Measurements from ENCODE around the gene NUP62.
A peak's percentile ranks its signal among the peaks of the same experiment; 100 is the strongest.
"Not testable (repeated sequence)": the region's sequence is repeated elsewhere in the genome, so short reads cannot be mapped to it uniquely, and the experiment has no call there.

NUP62 gene, protein sequence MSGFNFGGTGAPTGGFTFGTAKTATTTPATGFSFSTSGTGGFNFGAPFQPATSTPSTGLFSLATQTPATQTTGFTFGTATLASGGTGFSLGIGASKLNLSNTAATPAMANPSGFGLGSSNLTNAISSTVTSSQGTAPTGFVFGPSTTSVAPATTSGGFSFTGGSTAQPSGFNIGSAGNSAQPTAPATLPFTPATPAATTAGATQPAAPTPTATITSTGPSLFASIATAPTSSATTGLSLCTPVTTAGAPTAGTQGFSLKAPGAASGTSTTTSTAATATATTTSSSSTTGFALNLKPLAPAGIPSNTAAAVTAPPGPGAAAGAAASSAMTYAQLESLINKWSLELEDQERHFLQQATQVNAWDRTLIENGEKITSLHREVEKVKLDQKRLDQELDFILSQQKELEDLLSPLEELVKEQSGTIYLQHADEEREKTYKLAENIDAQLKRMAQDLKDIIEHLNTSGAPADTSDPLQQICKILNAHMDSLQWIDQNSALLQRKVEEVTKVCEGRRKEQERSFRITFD

DNA sequence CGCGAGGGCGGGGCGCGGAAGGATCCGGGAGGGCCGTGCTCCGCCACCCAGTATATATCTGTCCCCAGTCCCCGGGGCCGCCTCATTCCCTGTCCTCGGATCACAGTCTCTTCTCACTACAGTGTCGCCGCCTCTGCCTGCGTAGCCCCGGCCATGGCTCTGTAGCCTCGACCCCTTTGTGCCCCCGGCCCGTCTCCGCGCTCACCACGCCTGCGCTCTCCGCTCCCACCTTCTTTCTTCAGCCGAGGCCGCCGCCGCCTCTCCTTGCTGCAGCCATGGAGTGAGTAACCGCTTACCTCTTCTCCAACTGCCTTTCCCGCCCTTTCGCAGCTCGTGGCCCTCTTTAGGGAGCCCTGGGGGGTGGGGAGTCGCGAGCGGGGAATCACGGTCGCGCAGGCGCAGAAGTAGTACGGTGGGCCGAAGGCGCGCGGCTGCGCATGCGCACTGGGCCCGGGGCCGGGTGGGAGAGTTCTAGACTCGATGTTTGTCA lies at the start of gene NUP62, which contains the start of gene ATF5:
NUP62 (minus strand) TSS at position 384 of the 490 bp plus-strand sequence. CDS start 19,697 bp downstream, outside the sequence.
ATF5 (plus strand) TSS at position 85 of the 490 bp plus-strand sequence. CDS start 1,646 bp downstream, outside the sequence.
- peak; percentile 99 for DNase-seq (ENCODE audit: low spot score)

DNA sequence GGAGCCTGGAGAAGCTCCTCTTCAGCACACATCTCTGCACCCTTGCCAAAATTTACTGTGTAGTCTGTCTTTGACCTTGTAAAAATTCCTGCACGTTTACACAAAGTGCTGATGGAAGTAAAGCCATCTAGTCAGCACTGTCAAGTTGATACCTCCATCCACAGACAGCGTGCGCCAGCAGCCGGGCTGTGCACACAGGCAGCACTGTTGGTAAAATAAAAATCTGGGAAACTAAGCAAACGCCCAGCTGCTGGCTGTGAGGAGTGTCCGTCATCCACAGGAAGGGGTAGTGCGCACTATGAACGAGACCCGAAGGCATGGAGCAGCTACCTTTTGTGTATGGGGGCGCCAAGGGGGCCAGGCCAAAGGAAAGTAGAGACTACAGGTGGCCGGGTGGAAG lies 49.0 kb upstream of the NUP62 start:
- no peak for DNase-seq (ENCODE audit: low spot score)

DNA sequence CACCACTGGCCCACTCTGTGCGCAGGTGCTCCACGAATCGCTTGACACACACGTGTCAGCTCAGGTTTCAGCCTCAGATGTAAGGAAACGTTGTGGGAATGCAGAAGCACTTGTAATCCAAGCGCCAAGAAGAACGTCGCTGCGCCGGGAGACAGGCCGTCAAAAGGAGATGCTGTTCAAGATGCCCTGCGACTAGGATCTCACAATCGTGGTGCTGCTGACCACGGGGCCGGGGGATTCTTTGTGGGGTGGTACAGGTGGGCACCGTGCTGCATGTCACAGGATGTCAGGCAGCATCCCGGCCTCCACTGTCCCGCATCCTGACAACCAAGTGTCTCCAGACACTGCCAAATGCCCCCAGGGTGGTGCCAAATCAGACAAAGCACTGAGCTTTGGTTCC lies 48.6 kb upstream of the NUP62 start:
- no peak for DNase-seq (ENCODE audit: low spot score)

DNA sequence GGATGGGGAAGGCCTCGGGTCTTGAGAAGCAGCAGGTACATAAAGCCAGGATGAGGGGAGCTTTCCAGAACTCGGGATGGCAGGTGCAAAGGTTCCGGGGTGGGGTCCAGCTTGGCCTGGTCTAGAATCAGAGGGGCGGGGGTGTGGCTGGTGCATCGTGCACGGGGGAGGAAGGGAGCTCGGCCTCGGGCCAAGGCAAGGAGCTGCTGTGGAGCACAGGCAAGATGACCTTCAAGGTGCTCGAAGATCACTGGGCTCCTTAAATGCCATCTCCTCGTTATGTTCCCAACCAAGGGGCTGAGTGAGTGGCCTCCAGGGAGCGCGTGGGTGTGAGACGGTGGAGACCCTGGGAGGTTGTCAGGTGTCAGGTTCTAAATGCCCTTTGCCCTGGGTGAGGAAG lies 47.8 kb upstream of the NUP62 start:
- DNase-seq (ENCODE audit: low spot score), result no peak

DNA sequence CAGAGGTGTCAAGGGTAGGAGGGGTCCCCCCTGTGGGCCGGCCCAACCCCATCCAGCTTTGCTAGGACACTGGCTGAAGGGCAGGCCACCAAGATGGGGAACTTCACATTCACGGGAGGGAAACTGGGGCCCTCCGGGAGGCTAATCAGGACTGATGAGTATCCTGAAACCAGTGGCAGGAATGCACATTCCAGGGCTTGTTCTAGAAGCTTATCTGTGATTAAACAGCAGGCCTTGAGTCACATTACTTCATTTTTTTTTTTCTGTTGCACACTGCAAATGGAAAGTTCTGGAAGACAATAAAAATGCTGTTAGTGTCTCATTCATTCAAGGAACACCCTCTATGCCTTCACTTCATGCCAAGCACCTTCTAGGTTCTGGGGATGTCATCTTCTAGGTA lies 47.2 kb upstream of the NUP62 start:
- peak; percentile 33 for DNase-seq (ENCODE audit: low spot score)

DNA sequence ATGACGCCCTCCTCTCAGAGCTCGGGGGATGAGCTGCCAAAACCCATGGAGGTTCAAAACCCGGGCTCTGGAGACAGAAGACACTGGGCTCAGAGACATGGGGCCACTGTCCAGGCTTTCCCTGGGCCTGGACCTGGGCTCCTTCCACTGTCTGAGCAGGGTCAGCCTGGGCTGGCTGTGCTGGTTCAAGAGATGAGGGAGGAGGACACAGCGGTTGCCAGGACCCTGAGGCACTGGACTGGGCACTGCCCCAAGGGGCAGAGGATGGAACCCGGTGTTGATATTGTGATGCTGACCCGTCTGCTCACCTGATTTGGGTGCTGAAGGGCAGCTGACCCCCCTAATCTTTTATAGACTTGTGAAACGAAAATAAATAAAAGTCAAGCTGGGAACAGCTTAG lies 45.7 kb upstream of the NUP62 start:
- no peak for DNase-seq (ENCODE audit: low spot score)

DNA sequence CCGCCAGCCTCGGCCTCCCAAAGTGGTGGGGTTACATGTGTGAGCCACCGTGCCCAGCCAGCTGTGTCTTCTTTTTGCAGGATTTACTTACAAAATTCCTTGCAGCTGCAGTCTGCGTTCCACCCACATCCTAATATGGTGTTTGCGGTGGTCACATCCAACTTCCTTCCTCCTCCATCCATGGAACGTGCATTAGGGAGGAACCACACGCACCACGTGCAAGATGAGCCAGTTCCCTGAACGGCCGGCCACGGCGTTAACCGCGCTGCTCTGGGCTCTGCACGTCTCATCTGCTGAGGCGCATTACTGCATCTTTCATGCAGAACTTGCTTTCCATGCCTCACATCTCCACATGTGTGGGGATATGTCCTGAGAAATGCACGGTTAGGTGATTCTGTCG lies 44.7 kb upstream of the NUP62 start:
- DNase-seq (ENCODE audit: low spot score), result no peak

DNA sequence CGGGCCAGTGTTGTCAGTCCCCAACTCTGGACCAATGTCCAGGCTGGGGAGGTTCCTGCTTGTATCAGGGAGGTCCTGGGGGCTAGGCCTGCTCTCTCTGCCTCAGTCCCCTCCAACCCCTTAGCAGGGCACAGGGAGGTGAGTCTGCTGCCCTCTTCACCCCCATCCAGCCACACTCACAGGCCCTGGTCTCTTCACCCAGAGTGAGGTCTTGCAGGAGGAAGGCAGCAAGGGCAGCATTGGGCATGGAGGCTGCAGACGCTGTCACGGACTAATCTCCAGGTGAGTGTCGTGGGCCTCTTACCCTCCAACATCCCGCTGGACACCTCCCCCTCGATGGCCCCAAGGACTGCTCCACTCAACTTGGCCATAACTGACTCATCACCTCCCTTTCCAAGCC lies 43.5 kb upstream of the NUP62 start:
- DNase-seq (ENCODE audit: low spot score), result no peak

DNA sequence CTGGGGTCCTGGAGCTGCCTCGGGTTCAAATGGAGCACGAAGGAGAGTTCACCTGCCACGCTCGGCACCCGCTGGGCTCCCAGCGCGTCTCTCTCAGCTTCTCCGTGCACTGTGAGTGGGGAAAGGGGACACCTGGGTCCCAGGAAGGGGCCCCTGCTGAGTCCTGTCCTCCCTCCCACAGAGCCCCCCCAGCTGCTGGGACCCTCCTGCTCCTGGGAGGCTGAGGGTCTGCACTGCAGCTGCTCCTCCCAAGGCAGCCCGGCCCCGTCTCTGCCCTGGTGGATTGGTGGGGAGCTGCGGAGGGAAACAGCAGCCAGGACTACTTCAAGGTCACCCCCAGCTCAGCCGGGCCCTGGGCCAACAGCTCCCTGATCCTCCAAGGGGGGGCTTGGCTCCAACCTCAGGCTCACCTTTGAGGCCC lies 42.7 kb upstream of the NUP62 start:
- DNase-seq (ENCODE audit: low spot score), result no peak

DNA sequence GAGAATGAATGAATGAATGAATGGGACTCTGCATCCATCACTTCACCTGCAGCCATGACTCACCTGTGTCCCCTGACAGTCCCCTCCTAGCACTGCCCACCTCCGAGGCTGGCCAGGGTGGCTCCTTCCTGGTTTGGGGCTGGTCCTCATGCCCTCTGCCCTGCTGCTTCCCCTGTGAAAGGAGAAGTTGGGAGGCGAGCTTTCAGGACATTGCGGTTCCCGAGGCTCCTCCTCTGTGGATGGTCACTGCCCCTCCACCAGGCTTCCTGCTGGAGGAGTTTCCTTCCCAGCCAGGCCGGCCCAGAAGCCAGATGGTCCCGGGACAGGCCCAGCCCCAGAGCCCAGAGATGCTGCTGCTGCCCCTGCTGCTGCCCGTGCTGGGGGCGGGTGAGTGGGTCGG lies 40.1 kb upstream of the NUP62 start:
- DNase-seq (ENCODE audit: low spot score), result not testable (repeated sequence)

DNA sequence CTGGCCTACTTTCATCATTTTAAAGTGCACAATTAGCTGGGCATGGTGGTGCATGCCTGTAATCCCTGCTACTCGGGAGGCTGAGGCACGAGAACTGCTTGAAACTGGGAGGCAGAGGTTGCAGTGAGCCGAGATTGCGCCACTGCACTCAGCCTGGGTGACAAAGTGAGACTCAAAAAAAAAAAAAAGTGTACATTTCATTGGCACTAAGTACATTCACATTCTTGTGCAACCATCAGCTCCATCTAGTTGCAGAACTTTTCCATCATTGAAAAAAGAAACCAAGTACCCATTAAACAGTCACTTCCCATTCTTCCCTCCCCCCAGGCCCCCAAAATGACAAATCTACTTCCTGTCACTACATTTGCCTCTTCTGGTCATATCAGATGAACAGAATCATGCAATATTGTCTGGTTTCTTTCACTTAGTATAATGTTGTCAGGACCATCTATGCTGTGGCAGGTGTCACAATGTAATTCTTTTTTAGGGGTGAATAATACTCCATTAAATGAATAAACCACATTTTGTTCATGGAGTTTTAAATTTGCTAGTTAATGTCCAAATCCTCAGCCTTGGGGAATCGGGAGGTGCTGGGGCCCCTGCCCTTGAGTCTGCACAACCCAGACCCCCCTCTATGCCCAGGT lies 39.1 kb upstream of the NUP62 start:
- no peak for DNase-seq (ENCODE audit: low spot score)

DNA sequence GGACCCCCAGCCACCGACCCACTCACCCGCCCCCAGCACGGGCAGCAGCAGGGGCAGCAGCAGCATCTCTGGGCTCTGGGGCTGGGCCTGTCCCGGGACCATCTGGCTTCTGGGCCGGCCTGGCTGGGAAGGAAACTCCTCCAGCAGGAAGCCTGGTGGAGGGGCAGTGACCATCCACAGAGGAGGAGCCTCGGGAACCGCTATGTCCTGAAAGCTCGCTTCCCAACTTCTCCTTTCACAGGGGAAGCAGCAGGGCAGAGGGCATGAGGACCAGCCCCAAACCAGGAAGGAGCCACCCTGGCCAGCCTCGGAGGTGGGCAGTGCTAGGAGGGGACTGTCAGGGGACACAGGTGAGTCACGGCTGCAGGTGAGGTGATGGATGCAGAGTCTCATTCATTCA lies 31.7 kb upstream of the NUP62 start, which contains the start of gene SIGLEC11:
SIGLEC11 (minus strand) TSS at position 193 of the 400 bp plus-strand sequence; CDS start at position 102, 91 bp downstream.
- not testable (repeated sequence) for DNase-seq (ENCODE audit: low spot score)

DNA sequence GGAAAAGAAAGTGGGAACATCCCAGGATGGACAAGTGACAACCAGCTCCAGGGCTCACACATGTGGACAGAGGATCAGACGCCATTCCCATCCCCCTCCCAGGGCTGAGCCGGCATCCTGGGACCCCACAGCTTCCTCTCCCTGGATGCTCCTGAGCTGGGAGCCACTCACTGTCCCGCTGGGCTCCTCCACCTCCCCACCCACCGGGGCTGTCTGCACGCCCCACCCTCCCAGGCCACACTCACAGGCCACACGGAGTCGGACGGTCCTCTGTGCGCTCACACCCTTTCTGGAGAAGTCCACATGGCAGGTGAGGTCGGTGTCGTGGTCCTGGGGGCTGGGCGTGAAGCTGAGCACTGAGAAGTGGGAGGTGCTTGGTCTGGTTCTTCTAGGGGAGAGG lies 30.6 kb upstream of the NUP62 start:
- not testable (repeated sequence) for DNase-seq (ENCODE audit: low spot score)

DNA sequence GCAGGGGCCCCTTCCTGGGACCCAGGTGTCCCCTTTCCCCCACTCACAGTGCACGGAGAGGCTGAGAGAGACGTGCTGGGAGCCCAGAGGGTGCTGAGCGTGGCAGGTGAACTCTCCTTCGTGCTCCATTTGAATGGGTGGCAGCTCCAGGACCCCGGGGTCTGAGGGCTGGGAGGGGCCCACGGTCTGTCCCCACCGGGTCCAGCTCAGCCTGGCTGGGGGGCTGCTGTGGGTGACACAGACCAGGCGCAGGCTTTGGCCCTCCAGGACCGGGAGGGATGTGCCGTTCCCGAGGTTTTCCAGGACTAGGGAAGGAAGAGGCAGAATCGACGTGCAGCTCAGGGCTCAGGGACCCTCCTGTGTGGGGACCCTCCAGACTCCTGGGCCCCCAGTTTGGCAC lies 29.3 kb upstream of the NUP62 start:
- not testable (repeated sequence) for DNase-seq (ENCODE audit: low spot score)

DNA sequence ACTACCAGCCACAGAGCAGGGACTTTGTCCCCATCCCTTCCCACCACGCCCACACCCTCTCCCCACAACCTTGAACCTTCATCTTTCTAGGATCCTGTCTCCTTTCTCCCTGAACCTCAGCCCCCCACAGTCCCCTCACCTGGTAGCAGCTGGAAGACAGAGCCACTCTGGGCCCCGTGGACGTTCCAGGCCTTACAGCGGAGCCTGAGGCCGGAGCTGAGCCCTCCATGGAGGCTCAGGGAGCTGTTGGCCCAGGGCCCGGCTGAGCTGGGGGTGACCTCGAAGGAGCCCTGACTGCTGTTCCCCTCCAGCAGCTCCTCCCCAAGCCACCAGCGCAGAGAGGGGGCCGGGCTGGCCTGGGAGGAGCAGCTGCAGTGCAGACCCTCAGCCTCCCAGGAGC lies 28.8 kb upstream of the NUP62 start:
- not testable (repeated sequence) for DNase-seq (ENCODE audit: low spot score)

DNA sequence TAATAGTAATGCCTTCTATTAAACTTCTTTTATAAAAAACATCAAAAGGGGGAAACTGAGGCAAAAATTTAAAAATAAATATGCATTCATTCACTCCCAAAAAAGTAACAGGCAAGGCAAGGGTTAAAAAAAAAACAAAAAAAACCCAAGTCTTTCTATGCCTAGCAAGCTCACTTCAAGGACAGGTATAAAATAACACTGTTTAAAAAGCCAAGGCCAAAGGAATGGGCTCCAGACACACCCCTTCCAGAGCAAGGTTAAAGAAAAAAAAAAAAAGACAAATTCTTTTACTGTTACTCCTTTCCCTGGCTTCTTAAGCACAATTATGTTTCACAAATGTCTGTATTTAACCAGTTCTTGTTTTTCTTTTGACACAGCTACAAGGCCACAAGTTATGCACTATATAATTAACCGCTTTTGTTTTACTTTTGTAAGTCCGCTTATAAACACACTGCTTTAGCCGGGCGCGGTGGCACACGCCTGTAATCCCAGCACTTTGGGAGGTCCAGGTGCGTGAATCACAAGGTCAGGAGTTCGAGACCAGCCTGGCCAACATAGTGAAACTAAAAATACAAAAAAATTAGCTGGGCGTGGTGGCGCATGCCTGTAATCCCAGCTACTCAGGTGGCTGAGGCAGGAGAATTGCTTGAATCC lies 28.1 kb upstream of the NUP62 start:
- no peak for DNase-seq (ENCODE audit: low spot score)

DNA sequence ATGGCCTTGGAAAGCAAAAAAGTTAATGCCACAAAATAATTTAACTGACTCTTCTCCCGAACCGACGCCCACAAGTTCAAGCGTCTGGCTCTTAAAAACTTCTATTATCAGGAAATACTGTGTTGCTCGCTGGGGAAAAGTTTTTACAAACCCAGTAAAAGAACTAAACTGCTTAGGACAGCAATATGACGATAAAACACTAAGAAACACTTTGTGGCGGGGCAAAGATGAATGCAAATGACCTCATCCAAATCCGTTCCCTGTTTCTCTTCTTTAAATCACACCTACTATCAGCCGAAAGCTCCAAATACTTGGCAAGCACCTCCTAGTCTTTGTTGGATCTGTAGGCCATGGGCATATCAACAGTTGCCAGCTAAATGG lies 26.8 kb upstream of the NUP62 start:
- DNase-seq (ENCODE audit: low spot score), result no peak

DNA sequence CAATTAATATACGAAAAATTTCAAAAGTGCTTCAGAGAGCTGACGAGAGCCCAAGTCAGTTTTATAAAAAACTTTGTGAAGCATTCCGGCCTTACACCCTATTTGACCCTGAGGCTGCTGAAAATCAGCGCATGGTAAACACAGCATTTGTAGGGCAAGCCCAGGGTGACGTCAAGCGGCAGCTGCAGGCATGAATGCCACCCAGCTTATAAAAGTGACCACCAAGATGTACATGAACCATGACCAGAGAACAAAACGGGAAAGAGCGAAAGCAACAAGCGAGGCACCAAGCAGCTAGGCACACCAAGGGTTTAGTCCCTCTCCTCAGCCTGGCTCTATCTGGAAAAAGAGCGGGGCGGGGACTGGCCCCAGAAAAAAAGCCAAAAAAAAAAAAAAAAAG lies 25.6 kb upstream of the NUP62 start:
- no peak for DNase-seq (ENCODE audit: low spot score)

DNA sequence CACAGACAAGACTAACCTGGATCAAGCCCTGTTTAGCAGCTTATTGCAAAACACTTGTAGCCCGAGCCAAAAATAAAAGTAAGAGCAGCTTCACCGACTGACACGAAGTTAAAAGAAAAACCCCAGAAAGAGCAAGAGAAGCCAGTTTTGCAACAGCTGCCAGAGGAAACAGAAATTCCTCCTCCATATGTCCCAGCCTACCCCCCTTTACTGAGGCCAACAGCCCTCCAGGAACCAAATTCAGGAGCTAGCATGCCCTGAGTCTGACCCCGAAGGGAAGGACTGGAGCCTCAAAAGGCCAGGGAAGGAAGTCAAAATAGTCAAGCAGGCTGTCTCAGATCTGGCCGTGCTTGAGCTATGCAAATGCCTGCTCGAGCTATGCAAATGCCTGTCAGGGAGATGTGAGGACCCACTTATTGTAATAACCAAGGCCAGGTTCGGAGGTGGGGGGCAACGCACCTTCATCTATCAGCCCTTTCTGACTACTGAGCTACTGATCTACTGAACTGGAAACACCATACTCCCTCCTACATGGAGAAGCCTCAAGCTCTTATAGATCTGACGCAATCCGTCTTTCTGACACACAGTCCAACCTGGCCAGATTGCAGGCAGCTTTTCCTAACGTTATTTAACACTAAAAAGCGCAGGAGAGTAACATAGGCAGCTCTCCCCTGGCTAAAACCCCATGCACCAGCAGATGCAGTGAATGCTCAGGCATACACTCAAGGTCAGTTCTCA lies 25.0 kb upstream of the NUP62 start:
- no peak for DNase-seq (ENCODE audit: low spot score)

DNA sequence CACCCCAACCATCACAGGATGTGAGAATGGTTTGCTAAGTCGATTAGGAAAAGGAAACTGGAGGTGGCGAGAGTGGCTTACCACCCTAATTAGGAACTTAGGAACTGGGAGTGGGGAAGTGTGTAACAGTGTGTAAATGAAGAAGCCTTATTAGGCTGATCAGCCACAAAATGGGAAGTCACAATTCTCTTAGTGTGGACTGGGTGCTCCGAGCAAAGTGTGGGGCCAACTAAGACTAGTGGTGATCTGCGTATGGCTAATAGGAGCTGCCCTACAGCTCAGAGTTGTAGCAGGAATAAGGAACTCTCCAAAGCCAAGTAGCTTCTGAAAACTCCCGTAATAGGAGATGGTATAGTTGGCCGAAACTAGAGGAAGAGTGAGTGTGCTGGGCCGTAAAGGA lies 24.1 kb upstream of the NUP62 start:
- DNase-seq (ENCODE audit: low spot score), result no peak

DNA sequence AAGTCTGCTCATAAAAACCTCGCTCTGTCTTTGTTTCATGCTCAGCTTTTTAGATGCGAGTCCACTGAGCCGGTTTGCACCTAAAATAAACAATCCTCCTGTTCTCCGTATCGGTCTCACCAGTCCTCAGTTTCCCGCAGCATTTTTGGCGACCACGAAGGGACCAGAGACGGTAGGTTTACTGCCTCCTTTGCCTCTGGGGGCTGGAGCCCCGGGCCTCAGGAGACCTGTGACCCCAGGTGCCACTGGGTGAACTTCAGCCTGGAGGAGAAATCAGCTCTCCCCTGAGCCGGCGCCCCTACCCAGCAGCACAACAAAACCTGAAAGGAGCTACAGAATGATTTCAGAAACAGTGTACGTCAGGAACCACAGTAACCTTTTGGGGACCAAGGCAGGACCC lies 23.6 kb upstream of the NUP62 start:
- no peak for DNase-seq (ENCODE audit: low spot score)

DNA sequence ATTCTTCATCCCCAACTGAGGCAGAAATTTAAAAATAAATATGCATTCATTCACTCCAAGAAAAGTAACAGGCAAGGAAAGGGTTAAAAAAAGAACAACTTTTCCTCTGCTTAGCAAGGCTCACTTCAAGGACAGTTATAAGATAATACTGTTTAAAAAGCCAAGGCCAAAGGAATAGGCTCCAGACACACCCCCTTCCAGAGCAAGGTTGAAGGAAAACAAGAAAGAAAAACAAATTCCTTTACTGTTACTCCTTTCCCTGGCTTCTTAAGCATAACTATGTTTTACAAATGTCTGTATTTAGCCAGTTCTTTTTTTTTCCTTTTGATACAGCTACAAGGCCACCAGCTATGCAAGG lies 23.2 kb upstream of the NUP62 start:
- no peak for DNase-seq (ENCODE audit: low spot score)
